Activated CD8-positive, alpha-beta T cell treated with anti-CD3 and anti-CD28 coated beads, Interleukin-2, amount 10 ng/mL, durations not matched to agents 7 days and 5 days (primary cell): Measurements from ENCODE around the gene TMC1. TPM values are rescaled to one million over a fixed set of nuclear protein-coding genes. Genes with fewer than 3 reads are reported as not detected.

Experiments used
- ATAC-seq: fragments of 150-1000 bp; cut with Tn5 transposase; one replicate; pipeline ENCODE4 v1.10.0; 2021; ENCODE audit warnings: moderate library complexity
- CTCF ChIA-PET: fragments of 350-600 bp; sonication (Branson Sonifier 250); formaldehyde crosslinking; loops from one replicate; lab custom pipeline; 2021; ENCODE audit warnings: antibody characterized with exemption; lab: Charles Lee
- POLR2A ChIA-PET: fragments of 350-600 bp; sonication (Branson Sonifier 250); formaldehyde crosslinking; loops from one replicate; lab custom pipeline; 2021; ENCODE audit warnings: antibody characterized with exemption; lab: Charles Lee
- DNase-seq: peaks from one replicate; pipeline ENCODE4 v3.0.0-alpha.2; 2020
- H3K27ac Mint-ChIP-seq: one replicate; pipeline ENCODE4 v1.8.0; 2021; ENCODE audit warnings: mild to moderate bottlenecking, mixed read lengths
- H3K27me3 Mint-ChIP-seq: one replicate; pipeline ENCODE4 v1.8.0; 2021; ENCODE audit warnings: low read depth, mixed read lengths
- H3K36me3 Mint-ChIP-seq: one replicate; pipeline ENCODE4 v1.8.0; 2021; ENCODE audit warnings: low read depth, mixed read lengths
- H3K4me1 Mint-ChIP-seq: one replicate; pipeline ENCODE4 v1.8.0; 2021; ENCODE audit warnings: low read depth, mixed read lengths
- H3K4me3 Mint-ChIP-seq: one replicate; pipeline ENCODE4 v1.8.0; 2021; ENCODE audit warnings: mild to moderate bottlenecking, mixed read lengths
- H3K9me3 Mint-ChIP-seq: one replicate; pipeline ENCODE4 v1.8.0; 2022; ENCODE audit warnings: mixed read lengths; ENCODE audit not compliant: insufficient read depth
- total RNA-seq, 2 experiments: library from RNA; stranded (reverse); gene quantifications; one replicate each; pipeline ENCODE4 v1.2.3, GENCODE V29; 2021

TMC1 gene
- total RNA-seq, 2 experiments from 2014 or later = not detected

DNA sequence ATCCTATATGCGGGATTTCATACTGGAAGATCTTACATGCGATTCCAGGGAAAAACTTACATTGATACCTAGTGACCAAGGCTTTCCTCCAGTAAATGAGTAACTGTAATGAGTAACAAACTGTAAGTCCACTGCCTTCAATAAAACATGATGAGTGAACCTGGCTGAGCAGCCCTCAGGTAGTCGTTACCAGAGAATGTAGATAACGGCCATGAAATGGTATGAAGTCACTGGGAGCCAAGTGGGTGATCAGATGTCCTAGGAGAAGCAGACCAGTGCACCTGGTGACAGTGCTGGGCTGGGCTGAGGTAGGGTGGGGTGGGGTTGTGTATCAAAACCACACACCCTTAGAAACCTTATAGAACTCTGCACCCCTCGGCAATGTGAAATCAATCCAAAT, 227.9 kb downstream of the TMC1 start:
- H3K4me1 Mint-ChIP-seq = no peaks in the 10 kb centered on the region
- H3K4me3 Mint-ChIP-seq = no peak overlapping the region
- H3K27me3 Mint-ChIP-seq = peaks cover 2% of the 10 kb centered on the region
- ChIA-PET POLR2A (no interaction called here), CTCF (no interaction called here)
- no peaks in the 10 kb centered on the region for H3K36me3 Mint-ChIP-seq
- no peaks in the 10 kb centered on the region for H3K9me3 Mint-ChIP-seq
- H3K27ac Mint-ChIP-seq = no peak overlapping the region
- ATAC-seq (no peak), DNase-seq (no peak)

DNA sequence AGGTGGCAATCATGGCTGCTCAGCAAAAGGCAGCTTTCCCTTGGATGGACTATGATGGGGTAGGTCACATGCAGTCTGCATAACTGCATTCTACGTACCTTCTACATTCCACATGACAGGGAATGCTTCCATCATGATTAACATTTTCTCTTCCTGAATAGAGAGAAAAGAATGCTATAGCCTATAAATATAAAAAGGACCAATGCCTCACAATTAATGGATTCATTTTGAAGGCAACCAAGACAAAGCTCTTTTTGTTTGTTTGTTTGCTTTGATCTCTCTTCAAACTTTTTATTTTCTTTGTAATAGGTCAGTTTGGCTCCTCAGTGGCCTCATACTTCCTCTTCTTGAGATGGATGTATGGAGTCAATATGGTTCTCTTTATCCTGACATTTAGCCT, 230.1 kb downstream of the TMC1 start:
- Mint-ChIP-seq H3K27ac (no peak overlapping the region), H3K9me3 (no peaks in the 10 kb centered on the region), H3K27me3 (no peaks in the 10 kb centered on the region), H3K4me3 (no peak overlapping the region), H3K4me1 (no peaks in the 10 kb centered on the region), H3K36me3 (no peaks in the 10 kb centered on the region)
- ChIA-PET POLR2A (no interaction called here), CTCF (no interaction called here)
- DNase-seq (no peak), ATAC-seq (no peak)

DNA sequence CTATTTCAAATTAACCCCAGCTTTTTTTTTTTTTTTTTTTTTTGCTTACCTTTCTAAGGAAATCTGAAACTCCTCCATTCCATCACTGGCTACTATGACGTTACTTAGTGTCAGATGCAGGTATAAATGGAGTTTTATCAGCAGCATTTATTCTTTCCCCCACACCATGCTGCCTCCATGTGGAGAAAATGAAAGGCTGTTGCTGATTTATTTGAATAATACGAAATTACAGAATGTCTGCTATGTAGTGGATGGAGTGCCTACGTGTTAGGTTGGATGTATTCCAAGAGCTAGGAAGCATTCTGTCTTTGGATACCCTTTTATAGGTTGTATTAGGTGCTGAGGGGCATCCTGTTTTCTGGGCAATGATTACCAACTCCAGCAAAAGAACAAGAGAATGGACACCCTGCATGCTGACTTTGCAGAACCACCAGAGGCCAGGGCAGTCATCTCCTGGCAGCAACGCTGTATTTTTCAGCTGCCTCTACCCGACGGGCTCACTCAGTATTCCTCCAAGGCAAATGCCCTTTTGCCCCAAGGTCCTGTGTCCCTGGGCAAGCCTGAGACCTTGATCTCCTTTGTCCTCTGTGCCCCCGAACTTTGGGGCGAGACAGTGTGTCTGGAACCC, 232.0 kb downstream of the TMC1 start:
- ATAC-seq = no peak
- Mint-ChIP-seq H3K36me3 (no peaks in the 10 kb centered on the region), H3K9me3 (no peaks in the 10 kb centered on the region)

DNA sequence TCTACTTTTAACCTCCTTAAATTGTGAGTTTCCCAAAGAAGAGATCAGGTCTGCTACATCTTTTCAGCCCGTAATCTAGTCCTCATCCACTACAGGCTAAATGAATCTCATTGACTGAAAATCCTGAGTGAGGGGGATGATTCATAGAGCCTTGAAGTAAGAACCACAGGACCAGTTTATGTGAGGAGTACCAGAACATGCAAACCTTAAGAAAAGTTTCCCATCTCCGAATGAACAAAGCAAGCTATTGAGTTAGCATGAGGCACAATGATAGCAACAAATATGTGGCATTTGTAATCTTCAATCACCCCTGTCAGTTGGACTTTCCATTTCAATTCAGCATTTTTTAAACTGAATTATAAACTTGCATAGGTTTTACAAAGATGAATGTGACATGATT, 234.4 kb downstream of the TMC1 start:
- POLR2A ChIA-PET = no interaction called here
- H3K27me3 Mint-ChIP-seq = no peaks in the 10 kb centered on the region

More for the DNA sequence above, 232.0 kb downstream of the TMC1 start:
- no peak overlapping the region for H3K4me3 Mint-ChIP-seq
- DNase-seq = no peak
- H3K27me3 Mint-ChIP-seq = no peaks in the 10 kb centered on the region
- ChIA-PET POLR2A (no interaction called here), CTCF (interaction anchor here (1.7 kb wide), 1 partner anchor 472 kb away, joined by 6 read pairs; no protein-coding TSS in a partner anchor)
- H3K27ac Mint-ChIP-seq = no peak overlapping the region
- H3K4me1 Mint-ChIP-seq = no peaks in the 10 kb centered on the region

DNA sequence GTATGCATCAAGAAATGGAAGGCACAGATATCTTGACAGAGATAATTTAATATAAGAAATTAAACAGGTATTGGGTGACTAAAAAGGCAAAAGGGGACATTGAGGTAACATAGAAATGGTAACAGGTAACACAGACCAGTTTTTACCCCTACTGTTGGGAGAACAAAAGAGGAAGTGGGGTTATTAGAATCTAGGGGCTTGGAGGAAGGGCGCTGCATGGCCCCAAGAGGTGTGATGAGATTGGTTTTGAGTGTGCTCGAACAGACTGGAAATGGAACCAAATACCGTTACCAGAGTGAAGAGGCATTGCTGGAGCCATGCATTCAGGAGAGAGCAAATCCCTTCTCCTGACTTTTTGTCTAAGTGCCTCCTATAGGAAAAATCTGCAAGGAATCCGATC, 237.5 kb downstream of the TMC1 start:
- Mint-ChIP-seq H3K4me1 (no peaks in the 10 kb centered on the region), H3K27ac (no peak overlapping the region), H3K4me3 (no peak overlapping the region), H3K27me3 (no peaks in the 10 kb centered on the region), H3K36me3 (no peaks in the 10 kb centered on the region), H3K9me3 (no peaks in the 10 kb centered on the region)
- POLR2A ChIA-PET = no interaction called here
- no peak for DNase-seq
- no peak for ATAC-seq
- CTCF ChIA-PET = no interaction called here

More for the DNA sequence above, 234.4 kb downstream of the TMC1 start:
- Mint-ChIP-seq H3K36me3 (no peaks in the 10 kb centered on the region), H3K4me3 (no peak overlapping the region), H3K4me1 (no peaks in the 10 kb centered on the region), H3K27ac (no peak overlapping the region), H3K9me3 (no peaks in the 10 kb centered on the region)
- CTCF ChIA-PET = no interaction called here
- no peak for ATAC-seq
- DNase-seq = no peak

DNA sequence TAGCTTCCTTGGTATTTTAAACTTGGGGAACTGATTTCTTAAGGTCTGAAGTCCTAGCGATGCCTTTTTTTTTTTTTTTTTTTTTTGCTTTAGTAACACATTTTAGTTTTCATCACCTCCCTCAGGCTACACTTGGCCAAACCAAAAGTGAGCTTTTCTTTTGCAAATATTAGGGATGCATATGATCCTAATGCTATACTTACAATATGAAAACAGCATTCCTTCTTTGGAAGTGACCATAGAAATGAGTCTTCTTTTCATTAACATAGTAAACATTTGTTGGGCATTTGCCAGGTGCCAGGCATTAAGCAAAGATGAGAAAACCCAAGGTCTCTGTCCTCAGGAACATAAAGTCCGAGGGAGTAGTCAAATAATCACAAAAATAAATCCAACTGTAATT, 241.6 kb downstream of the TMC1 start:
- H3K36me3 Mint-ChIP-seq = no peaks in the 10 kb centered on the region
- DNase-seq = no peak
- H3K27ac Mint-ChIP-seq = no peak overlapping the region
- H3K4me3 Mint-ChIP-seq = no peak overlapping the region
- ChIA-PET POLR2A (no interaction called here), CTCF (interaction anchor here (0.9 kb wide), 1 partner anchor 13 kb away, joined by 3 read pairs; no protein-coding TSS in a partner anchor)
- H3K4me1 Mint-ChIP-seq = no peaks in the 10 kb centered on the region
- H3K27me3 Mint-ChIP-seq = no peaks in the 10 kb centered on the region
- no peak for ATAC-seq
- H3K9me3 Mint-ChIP-seq = no peaks in the 10 kb centered on the region

DNA sequence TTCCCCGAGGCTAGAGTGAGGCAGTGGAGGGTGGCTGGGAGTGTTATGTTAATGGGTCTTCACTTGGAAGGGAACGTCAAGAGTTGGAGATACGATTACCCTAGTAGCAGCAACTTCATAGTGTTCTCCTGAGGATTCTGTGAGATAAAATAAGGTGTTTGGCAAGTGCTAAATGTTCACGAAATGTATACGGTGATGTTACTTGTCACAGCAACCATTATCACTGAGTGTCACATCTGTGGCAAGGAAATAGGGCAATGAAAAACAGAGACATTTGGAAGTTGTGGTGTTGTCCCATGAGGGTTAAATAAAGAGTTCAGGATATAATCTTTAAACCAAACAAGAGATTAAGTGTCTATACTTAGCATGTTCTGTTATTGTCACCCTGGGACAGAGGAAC, 248.1 kb downstream of the TMC1 start:
- POLR2A ChIA-PET = no interaction called here
- no peaks in the 10 kb centered on the region for H3K4me1 Mint-ChIP-seq
- H3K27ac Mint-ChIP-seq = no peak overlapping the region
- no peak overlapping the region for H3K4me3 Mint-ChIP-seq
- H3K27me3 Mint-ChIP-seq = peaks cover 2% of the 10 kb centered on the region
- DNase-seq (no peak), ATAC-seq (no peak)
- H3K9me3 Mint-ChIP-seq = no peaks in the 10 kb centered on the region
- CTCF ChIA-PET = no interaction called here
- no peaks in the 10 kb centered on the region for H3K36me3 Mint-ChIP-seq

DNA sequence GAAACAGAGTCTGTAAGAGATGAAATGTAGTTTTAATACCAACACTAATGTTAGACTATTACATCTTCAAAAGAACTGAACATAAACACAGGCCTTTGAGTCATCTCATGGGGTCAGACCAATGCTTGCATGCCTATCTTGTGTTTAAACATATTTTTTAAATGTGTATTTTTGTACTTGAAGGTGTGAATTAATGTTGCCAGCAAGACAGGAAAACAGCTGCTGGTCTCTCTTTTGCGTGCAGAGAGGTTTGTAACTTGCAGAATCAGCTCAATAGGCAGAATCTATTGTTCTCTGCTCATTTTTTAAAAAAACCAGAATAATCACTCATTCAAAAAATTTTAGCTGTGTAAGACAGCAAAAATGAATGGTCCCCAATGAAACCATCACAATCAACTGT, 251.3 kb downstream of the TMC1 start:
- Mint-ChIP-seq H3K4me3 (no peak overlapping the region), H3K9me3 (no peaks in the 10 kb centered on the region), H3K27me3 (peaks cover 2% of the 10 kb centered on the region), H3K36me3 (no peaks in the 10 kb centered on the region), H3K27ac (no peak overlapping the region), H3K4me1 (no peaks in the 10 kb centered on the region)
- POLR2A ChIA-PET = no interaction called here
- ATAC-seq (no peak), DNase-seq (no peak)
- CTCF ChIA-PET = no interaction called here

DNA sequence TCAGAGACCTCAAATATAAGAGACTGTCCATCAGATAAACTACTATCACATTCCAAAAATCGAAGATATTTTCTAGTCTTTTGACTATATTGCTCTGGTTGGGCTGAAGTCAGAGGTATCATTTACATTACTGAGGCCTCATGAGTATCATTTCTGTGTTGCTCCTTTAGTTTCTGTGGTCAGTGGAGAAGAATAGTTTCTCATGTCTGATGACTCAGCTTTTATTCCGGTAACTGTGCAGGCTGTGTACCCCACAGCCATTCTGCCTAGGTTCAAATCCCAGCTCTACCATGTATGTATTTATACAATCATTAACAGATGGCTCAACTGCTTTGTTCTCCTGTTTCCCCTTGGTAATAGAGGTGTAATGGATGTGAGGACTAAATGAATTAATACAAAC, 252.2 kb downstream of the TMC1 start:
- H3K4me1 Mint-ChIP-seq = no peaks in the 10 kb centered on the region
- ChIA-PET POLR2A (no interaction called here), CTCF (no interaction called here)
- ATAC-seq (no peak), DNase-seq (no peak)
- H3K4me3 Mint-ChIP-seq = no peak overlapping the region
- H3K9me3 Mint-ChIP-seq = no peaks in the 10 kb centered on the region
- H3K36me3 Mint-ChIP-seq = no peaks in the 10 kb centered on the region
- no peak overlapping the region for H3K27ac Mint-ChIP-seq
- H3K27me3 Mint-ChIP-seq = peaks cover 2% of the 10 kb centered on the region

DNA sequence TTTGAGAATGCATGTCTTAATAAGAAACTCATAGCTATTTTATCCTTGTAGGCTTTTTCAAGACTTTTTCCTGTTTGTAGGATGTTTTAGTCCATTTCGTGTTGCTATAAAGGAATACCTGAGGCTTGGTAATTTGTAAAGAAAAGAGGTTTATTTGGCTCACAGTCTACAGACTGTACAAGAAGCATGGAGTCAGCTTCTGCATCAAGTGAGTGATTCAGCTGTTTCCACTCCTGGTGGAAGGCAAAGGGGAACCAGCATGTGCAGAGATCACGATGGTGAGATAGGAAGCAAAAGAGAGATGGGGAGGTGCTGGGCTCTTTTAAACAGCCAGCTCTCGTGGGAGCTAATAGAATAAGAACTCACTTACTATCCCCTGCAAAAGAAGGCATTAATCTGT, 254.2 kb downstream of the TMC1 start:
- H3K9me3 Mint-ChIP-seq = no peaks in the 10 kb centered on the region
- ATAC-seq = no peak
- ChIA-PET CTCF (interaction anchor here (1.2 kb wide), 1 partner anchor 13 kb away, joined by 3 read pairs; no protein-coding TSS in a partner anchor), POLR2A (no interaction called here)
- H3K36me3 Mint-ChIP-seq = no peaks in the 10 kb centered on the region
- no peak overlapping the region for H3K27ac Mint-ChIP-seq
- H3K27me3 Mint-ChIP-seq = peaks cover 2% of the 10 kb centered on the region
- no peak for DNase-seq
- no peaks in the 10 kb centered on the region for H3K4me1 Mint-ChIP-seq
- H3K4me3 Mint-ChIP-seq = no peak overlapping the region

DNA sequence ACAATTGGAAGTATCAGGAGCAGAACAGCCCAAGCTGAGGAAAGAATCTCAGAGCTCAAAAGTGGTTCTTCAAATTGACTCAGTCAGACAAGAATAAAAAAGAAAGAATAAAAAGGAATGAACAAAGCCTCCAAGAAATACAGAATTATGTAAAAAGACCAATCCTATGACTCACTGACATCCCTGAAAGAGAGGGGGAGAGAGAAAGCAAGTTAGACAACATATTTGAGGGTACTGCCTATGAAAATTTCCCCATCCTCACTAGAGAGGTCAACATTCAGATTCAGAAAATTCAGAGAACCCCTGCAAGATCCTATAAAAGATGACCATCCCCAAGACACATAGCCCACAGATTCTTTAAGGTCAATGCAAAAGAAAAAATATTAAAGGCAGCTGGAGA, 258.2 kb downstream of the TMC1 start:
- Mint-ChIP-seq H3K4me1 (no peaks in the 10 kb centered on the region), H3K9me3 (no peaks in the 10 kb centered on the region), H3K4me3 (no peak overlapping the region), H3K27me3 (peaks cover 6% of the 10 kb centered on the region), H3K36me3 (no peaks in the 10 kb centered on the region), H3K27ac (no peak overlapping the region)
- no peak for DNase-seq
- ChIA-PET CTCF (no interaction called here), POLR2A (no interaction called here)
- ATAC-seq = no peak

DNA sequence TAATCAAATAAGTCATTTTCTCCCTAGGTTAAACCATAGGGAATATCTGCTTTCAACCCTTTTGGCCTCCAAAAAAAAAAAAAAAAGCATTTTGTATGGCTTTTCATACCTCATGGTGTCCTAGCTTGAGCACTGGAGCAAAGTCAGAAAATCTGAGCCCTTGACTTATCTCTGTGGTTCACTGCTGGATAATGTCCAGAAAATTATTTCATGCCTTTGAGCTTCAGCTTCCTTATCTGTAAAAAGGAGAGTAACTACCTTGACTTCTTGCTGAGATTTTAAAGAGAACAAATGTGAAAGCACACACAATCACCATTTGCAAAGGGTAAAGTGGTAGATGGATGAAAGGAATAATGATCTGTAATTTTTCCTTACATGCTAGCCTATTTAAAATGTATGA, 265.5 kb downstream of the TMC1 start:
- Mint-ChIP-seq H3K4me3 (no peak overlapping the region), H3K27me3 (no peaks in the 10 kb centered on the region), H3K4me1 (no peaks in the 10 kb centered on the region), H3K36me3 (no peaks in the 10 kb centered on the region), H3K9me3 (no peaks in the 10 kb centered on the region), H3K27ac (no peak overlapping the region)
- POLR2A ChIA-PET = no interaction called here
- CTCF ChIA-PET = no interaction called here
- no peak for DNase-seq
- ATAC-seq = no peak
